HG03558 (cell line): ENCODE data around the gene GAPDHS.

ENCODE experiments used
- ATAC-seq: cut with Tn5 transposase; IDR thresholded peaks from one replicate; pipeline ENCODE4 v1.9.1; 2021; ENCODE audit warnings: moderate number of reproducible peaks; ENCODE audit not compliant: unreplicated experiment; ENCODE audit errors: extremely low read depth

GAPDHS gene

GRCh38 chr19:35533822-35534392, 651 bp downstream of the GAPDHS start:
- no peak for ATAC-seq

- ATAC-seq, result no peak
Observed at GRCh38 chr19:35534803-35535480, 1.7 kb downstream of the GAPDHS start.

- ATAC-seq, result no peak
Observed at GRCh38 chr19:35539314-35539713, 6.1 kb downstream of the GAPDHS start.

GRCh38 chr19:35539850-35540249, 6.6 kb downstream of the GAPDHS start:
- ATAC-seq, result no peak

GRCh38 chr19:35540356-35540927, 7.2 kb downstream of the GAPDHS start:
- no peak for ATAC-seq

DNA sequence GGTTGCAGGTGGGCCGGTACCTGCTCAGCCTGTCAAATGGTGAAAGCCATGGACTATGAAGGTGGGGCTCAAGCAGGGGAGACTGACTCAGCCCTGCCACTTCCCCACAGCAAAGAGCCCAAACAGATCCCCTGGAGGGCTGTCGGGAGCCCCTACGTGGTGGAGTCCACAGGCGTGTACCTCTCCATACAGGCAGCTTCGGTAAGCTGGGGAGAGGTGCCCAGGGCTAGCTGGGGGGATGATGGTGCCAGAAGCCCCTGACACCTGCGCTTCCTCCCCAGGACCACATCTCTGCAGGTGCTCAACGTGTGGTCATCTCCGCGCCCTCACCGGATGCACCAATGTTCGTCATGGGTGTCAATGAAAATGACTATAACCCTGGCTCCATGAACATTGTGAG, 9.0 kb downstream of the GAPDHS start:
- no peak for ATAC-seq

GRCh38 chr19:35543280-35544109, 10.2 kb downstream of the GAPDHS start:
- no peak for ATAC-seq

DNA sequence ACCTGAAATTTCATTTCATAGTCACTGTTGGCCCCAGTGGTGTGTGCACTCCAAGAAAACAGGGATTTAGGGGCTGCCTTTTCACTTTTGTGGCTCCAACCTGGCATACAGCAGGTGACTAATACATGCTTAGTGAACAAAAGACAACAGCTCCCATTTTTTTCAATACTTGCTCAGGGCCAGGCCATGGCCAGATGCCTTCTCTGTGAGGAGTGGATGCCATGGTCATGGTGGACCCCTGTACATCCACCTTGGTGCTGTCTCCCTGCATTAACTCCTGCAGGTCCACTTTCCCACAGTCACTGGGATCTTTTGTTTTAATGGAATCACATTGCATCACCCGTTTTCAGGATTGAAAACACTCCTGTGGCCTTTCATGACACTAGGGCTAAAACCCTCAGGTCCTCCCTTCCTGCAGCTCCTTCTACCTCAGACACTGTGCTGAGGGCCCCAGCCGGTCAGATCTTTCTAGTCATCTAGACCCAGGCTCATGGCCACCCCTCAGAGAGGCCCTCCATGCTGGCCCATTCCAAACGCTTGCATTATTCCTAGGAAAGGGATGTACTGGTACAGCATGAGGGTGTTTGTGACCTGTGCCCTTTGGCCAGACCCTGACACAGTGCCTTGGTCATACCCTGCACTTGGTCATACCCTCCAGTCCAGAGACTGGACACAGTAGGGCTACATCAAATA, 11.0 kb downstream of the GAPDHS start:
- ATAC-seq, result no peak

DNA sequence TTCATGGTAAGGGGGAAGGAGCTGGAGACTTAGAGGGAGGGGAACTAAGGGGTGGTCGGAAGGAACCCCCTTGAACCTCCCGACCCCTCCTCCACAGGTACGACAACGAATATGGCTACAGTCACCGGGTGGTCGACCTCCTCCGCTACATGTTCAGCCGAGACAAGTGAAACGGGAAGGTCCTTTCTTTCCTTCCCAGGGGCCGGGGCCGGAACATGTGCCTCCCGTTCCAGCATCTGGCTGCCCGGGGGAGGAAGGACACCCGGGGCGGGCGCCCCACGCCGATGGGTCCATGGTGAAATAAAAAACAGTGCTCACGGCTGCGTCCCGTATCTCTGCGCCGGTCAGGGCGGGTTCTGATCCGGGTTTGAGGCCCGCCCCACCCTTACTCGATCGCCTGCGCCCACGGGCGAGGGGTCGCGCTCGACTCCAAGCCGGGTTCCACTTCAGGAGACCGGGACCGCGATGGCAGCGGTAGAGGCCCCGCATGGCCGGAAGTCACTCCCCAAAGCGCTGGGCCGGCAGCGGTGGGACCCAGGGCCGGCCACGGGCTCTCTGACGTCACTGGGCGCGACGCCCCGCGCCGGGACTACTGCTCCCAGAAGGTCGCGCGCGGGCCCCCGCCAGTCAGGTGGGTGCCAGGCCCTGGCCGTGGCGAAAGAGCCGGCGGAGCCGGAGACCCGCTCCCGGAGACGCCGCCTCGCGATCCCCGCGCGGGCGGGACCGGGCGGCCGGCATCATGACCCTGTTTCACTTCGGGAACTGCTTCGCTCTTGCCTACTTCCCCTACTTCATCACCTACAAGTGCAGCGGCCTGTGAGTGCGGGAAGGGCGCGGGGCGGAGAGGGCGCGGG, 12.0 kb downstream of the GAPDHS start, which contains the start of gene TMEM147:
Gene TMEM147, plus strand, starts transcription at position 626 of the 854 bp plus-strand sequence. Its CDS starts 114 bp downstream, at position 740.
- ATAC-seq, result no peak

GRCh38 chr19:35545855-35546381, 12.7 kb downstream of the GAPDHS start:
- no peak for ATAC-seq

DNA sequence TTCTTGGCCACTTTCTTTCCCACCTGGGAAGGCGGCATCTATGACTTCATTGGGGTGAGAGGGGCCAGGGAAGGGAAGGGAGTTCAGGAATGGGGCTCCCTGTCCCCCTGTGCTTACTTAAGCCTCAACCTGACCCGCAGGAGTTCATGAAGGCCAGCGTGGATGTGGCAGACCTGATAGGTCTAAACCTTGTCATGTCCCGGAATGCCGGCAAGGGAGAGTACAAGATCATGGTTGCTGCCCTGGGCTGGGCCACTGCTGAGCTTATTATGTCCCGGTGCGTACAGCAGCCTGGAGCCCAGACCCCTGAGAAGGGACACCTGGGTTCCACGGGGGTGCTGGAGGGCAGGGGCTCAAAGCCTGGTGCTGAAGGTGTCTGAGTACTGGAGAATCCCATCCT, 13.3 kb downstream of the GAPDHS start:
- ATAC-seq, result no peak

- ATAC-seq, result no peak
Observed at GRCh38 chr19:35549174-35549788, 16.0 kb downstream of the GAPDHS start.

DNA sequence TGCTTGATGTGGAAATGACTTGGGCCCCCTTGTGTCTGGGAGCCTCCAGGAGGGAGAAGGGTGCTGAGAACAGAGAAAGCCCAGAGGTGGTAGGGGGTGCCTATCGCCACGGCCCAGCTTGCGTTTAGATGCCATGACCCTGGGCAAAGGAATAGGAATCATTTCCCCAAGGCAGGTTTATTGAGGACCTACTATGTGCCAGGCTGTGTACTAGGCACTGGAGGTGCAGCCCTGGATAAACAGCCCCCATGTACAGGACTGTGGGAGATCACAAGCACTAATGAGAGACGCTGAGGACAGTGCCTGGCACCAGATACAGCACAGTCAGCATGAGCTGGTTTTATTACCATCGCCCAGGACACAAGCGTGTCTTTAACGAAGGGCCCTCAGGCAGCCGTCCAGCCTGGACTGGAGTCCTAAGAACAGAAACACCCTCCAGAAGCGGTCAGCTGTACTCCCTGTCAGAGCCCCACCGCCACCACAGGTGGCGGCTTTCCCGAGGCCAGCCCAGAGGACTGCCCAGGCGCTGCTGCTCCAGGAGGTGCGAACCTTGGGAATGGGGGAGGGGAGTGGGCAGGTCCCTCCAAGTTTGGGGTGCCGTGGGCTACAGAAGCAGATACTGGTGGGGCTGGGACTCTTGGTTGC, 16.7 kb downstream of the GAPDHS start:
- no peak for ATAC-seq

GRCh38 chr19:35551091-35551810, 18.0 kb downstream of the GAPDHS start:
- ATAC-seq, result no peak

DNA sequence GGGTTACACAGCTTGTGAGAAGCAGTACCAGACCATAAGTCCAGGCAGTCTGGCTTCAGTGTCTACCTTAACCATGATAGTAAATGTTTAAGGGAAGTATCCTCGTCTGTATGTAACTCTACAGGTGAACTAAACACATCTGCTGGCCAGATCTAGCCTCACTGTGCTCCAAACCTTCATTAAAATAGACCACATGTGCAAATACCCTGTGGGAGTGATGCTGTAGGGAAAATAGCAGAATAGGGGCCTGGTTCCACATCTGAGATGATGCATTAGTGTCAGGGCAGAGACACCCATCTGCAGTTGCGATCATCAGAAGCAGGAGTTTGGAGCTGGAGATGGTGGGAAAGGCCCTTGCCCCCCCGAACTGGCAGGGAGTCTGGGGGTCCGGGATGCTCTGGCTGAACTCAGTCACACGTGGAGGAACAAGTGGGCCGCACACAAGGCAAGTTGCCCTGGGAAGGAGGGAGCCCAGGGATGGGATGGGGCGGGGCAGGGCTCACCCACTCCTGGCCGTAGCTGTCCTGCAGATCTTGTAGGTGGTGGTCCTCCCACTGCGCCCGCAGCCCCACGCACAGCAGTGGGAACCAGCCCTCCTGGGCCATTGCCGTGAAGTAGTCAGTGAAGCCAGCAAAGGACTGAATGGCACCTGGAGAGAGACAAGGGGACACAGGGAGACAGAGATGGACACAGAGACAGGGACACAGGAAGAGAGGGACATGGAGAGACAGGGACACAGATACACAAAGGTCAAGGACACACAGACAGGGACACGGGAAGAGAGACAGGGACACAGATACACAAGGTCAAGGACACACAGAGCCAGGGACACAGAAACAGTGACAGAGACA, 19.5 kb downstream of the GAPDHS start:
- no peak for ATAC-seq

DNA sequence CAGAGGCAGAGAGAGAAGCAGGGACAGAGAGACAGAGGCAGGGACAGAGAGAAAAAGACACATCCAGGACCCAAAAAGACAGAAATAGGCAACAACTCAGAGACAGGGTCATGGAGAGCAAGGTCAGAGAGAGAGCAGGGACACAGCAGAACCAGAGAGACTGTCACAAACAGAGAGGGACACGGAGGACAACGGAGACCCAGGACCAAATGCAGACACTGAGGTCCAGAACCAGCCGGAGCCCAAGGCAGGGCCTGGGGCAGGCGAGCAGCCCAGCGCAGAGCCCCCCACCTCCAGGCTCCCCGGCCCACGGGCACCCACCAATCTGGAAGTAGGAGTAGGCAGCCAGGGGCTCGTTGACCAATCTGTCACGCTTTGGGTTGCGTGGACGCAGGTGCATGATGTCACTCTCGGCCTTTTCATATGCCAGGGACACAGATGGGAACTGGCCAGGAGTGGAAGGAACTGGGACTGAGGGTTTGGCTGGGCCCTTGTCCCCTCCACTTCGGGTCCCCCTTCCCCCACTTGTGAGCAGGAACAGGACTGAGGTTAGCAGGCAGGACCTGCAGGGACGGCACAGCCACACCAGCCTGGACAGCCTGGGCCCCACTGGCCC, 20.2 kb downstream of the GAPDHS start:
- no peak for ATAC-seq
